PFSK-1 (cell line): ENCODE measurements around the gene AKAP13.

Source experiments
- POLR2AphosphoS5 ChIP-seq: IDR thresholded peaks from 2 replicates; pipeline ENCODE4 v1.6.1; 2012; ENCODE audit warnings: low read depth, mild to moderate bottlenecking, control low read depth, low read length, moderate library complexity
- REST ChIP-seq, 2 experiments: IDR thresholded peaks; 2 replicates each; pipeline versions ENCODE4 v1.6.1 to v1.8.0; 2011 to 2012; ENCODE audit warnings: low read depth in 2 of 2, low read length in 2 of 2, control low read depth in 1 of 2, inconsistent platforms in 1 of 2, mild to moderate bottlenecking in 1 of 2, moderate library complexity in 1 of 2; ENCODE audit not compliant: insufficient read depth in 1 of 2
- SIN3A ChIP-seq: IDR thresholded peaks from 2 replicates; pipeline ENCODE4 v1.6.1; 2012; ENCODE audit warnings: mild to moderate bottlenecking, low read length, moderate library complexity, borderline replicate concordance; ENCODE audit not compliant: insufficient read depth
- TAF1 ChIP-seq: IDR thresholded peaks from 2 replicates; pipeline ENCODE4 v1.6.1; 2012; ENCODE audit warnings: low read length, control low read depth, borderline replicate concordance; ENCODE audit not compliant: insufficient read depth

DNA sequence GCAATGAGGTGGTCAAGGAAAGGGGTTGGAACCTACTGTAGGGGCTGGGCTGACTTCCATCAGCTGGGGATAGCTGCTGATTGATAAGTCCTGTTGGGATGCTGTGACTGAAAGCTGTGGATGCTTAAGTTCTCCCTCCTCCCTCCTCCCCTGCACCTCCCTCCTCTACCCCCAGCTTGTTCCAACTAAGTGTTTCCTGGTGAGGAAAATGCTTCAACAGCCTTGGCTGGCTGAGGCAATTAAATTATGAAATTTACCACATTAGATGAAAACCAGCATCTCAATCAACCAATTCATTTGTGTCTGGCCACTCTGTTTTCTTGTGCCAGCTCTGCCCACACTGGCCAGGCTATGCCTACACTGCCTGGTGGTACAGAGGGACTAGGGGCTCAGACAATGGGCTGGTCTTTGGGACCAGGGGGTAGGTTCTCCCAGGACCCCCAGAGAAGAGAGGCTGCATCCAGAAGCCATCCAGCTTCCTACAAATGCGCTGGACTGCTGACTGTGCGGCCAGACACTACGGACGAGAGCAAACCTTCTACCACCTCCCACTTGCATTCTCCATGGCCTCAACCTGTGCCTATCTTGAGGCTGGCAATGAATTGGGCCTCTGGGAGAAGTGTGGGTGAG is 411.8 kb downstream of the AKAP13 start:
- no peak for TF ChIP-seq REST (IDR thresholded peaks at IDR 0.05; ENCODE audit: insufficient read depth in 1 of 2, low read depth in 2 of 2, low read length in 2 of 2)
- TF ChIP-seq SIN3A = no peak
- no peak for TF ChIP-seq POLR2AphosphoS5
- no peak for TF ChIP-seq TAF1
